Sigmoid colon (tissue), 4 donors: ENCODE results near the gene GNA12.

ENCODE experiments used
- EP300 ChIP-seq, 4 donors: sonication (generic); formaldehyde crosslinking; IDR thresholded peaks; one replicate each; pipeline ENCODE4 v1.6.1; 2017; ENCODE audit warnings: antibody characterized with exemption in 4 of 4
- POLR2A ChIP-seq, 2 donors: fragments of 450-650 bp; IDR thresholded peaks; one replicate each; pipeline ENCODE4 v1.6.1; 2016; ENCODE audit warnings: antibody characterized with exemption in 2 of 2, mild to moderate bottlenecking in 2 of 2, moderate library complexity in 2 of 2

DNA sequence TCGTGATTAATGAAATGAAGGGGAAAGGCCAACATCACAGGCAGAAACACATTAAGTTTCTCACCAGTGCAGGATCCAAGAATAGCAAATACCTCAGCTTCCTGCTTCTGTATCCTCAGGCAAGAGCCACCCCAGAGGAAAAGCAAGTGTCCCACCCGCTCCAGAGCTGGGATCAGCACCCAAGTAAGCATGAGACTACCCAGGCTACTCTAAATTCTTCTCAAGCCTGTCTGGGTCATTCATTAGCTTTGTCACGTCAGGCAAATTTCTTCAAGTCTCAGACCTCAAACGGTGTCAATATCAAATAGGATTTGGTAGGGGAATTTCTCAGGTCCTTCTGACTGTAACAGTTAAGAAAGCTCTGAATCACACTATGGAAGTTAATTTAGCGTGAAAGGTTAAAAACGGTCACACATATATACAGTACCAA is 59.0 kb downstream of the GNA12 start:
- TF ChIP-seq EP300 (IDR thresholded peaks at IDR 0.05) (no peak), POLR2A (IDR thresholded peaks at IDR 0.05) (no peak)
